NCI-H446 (cell line): ENCODE data around the gene EMP2.

Experiments
- DNase-seq, 2 experiments: peaks; one replicate each; lab custom pipeline; 2025; lab: John Stamatoyannopoulos, UW

EMP2 gene

GRCh38 chr16:10610499-10611184 is 30.2 kb upstream of the EMP2 start:
- DNase-seq = no peak

GRCh38 chr16:10609402-10609774 is 29.0 kb upstream of the EMP2 start:
- DNase-seq = no peak

DNA sequence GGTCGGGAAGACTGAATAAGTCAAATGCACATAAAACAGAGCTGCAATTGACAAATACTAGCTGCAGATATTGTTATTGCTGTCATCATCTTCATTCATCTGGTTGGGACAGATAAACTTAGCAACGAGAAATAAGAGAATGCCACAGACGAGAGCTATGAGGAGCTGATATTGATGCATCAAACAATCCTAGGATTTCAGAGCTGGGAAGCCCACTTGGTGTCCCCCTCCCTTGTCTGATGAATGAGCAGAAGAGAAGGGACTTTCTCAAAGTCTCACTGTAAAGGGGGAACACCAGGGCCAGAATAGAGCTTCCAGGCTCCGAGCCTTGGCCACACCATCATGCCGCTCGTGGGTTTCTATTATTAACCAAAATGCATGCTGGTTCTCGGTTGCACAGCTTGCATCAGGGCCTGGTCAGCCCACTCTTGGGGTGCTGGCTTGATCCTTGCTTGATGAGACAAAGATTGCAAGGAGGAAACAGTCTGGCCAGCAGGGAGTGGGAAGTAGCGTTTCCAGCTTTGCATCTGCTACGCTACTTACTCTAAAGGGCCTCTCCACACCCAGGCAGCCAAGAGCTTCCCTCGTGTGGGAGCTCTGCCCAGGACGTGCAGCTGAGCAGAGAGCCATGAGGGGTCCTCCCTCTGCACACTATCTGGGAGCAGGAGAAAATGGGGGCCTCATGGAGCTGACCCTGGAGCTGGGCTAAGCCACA is 28.4 kb upstream of the EMP2 start:
- no peak for DNase-seq

GRCh38 chr16:10607157-10607556 is 26.8 kb upstream of the EMP2 start:
- DNase-seq = no peak

- no peak for DNase-seq
These were observed 26.2 kb upstream of the EMP2 start for GRCh38 chr16:10606607-10607006.

DNA sequence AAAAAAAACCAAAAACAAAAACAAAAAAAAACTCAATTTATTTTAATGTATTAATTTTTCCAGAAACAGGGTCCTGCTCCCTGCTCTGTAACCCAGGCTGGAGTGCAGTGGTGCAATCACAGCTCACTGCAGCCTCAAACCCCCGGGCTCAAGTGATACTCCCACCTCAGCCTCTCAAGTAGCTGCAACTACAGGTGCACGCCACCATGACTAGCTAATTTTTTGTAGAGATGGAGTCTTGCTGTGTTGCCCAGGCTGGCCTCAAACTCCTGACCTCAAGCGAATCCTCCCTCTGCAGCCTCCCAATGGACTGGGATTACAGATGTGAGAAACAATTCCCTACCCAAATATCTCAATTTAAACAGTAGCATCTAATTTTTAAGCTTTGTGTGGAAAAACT is 25.2 kb upstream of the EMP2 start:
- no peak for DNase-seq

- no peak for DNase-seq
These were observed 21.3 kb upstream of the EMP2 start for GRCh38 chr16:10601444-10602408.

- DNase-seq = no peak
These were observed 20.5 kb upstream of the EMP2 start for GRCh38 chr16:10600782-10601443.

DNA sequence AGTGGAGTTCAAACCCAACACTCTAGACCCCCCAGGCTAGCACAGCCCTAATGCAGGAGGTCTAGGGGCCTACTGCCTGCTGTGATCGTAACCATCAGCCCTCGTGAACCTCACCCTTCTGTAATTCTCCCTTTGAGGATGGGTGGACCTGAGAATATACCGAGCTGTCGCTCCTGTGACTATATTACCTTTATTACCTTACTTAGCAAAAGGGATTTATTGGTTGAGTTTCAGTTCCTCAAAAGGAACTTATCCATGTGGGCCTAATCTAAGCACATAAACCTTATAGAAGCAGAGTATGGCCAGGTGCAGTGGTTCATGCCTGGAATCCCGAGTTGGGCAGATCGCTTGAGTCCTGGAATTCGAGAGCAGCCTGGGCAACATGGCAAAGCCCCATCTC is 19.2 kb upstream of the EMP2 start:
- DNase-seq = no peak

DNA sequence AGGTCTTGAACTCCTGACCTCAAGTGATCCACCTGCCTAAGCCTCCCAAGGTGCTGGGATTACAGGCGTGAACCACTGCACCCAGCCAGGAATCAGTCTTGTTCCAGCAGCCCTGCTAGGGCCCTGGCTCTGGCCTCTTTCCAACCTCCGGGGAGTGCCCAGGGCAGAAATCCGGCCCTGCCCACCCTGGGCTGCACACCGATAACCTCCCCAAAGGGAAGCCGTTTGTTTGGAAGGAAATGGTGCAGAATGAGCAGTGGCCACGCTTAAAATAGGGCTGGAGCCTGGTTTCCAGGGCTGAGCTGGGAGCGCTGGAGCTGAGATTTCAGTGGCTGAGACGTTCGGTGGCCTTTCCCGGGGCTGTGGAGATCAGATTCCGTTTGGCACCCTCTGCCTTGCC is 17.8 kb upstream of the EMP2 start:
- no peak for DNase-seq

DNA sequence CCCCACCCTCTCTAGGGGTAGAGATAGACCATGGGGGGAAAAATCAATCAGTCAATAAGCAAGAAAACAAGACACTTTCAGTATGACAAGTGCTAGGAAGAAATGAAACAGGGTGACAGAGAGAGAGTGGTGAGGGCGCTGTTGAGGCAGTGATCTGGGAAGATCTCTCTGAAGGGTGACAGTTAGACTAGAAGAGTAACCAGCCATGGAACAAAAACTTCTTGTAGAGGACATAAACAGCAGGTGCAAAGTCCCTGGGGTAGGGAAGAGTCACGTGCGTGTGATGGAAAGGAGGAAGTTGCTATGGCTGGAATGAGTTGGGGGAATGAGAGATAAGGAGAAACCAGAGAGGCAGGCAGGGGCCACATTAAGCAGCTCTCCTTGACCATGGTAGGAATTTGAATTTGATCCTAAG is 16.8 kb upstream of the EMP2 start:
- no peak for DNase-seq

GRCh38 chr16:10594312-10594950 is 14.0 kb upstream of the EMP2 start:
- no peak for DNase-seq

GRCh38 chr16:10592611-10593010 is 12.2 kb upstream of the EMP2 start:
- no peak for DNase-seq

DNA sequence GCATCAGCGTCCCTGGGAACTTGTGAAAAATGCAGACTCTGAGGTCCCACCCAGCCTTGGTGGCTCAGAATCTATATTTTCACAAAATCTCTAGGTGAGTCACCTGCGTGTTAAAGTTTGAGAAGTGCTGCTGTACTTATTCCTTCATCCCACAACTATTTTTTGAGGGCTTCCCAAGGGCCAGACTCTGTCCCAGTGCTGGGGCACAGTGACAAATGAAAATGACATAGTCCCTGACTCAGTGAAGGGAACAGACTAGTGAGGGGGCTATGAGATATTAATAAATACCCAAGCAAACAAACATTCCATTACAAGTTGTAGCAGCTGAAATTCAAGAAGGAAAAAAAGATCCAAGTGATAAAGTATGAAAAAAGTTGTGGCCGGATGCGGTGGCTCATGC is 9.9 kb upstream of the EMP2 start:
- no peak for DNase-seq

DNA sequence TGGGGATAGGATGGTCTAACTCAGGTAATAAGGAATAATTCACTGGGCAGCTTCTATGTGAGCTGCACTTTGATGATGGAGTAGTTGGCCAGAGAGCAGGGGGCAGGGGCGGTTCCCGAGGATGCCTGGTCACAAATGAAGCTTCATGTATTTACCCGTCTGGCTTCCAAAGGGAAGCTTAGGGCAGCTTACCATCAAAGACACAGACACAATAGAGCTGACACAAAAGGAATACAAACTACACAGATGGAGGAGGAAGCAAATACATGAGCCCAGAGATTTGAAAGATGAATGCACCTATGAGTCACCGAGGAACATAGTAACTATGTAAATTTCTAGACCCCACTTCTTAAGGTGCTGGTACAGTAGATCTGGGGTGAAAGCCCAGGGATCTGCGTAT is 8.7 kb upstream of the EMP2 start:
- DNase-seq = no peak

GRCh38 chr16:10587622-10588021 is 7.2 kb upstream of the EMP2 start:
- DNase-seq = no peak

DNA sequence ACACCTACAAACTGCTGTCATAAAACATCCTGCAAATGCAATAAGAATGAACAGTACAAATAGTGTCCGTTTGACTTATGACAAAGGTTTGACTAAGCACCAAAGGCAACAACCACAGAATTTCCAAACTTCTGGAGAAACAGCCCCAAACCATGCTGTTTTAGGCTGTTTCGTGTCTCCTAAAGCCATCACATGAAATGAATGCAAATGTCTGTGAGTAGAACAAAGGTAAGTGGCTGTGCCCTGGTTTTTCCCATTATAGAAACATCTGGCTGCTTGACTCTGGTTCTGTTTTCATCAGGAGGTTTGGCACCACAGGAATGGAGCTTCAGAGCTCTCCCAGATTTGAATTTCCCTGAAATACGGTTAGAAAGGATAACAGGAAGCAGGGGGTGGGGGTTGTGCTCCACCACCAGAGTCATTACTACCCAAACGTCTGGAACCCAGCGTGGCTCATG is 4.6 kb upstream of the EMP2 start:
- DNase-seq = no peak

GRCh38 chr16:10583269-10583668 is 2.9 kb upstream of the EMP2 start:
- no peak for DNase-seq

GRCh38 chr16:10581507-10581906 is 1.1 kb upstream of the EMP2 start:
- DNase-seq = no peak

- no peak for DNase-seq
These were observed 467 bp upstream of the EMP2 start for GRCh38 chr16:10580883-10581247.

DNA sequence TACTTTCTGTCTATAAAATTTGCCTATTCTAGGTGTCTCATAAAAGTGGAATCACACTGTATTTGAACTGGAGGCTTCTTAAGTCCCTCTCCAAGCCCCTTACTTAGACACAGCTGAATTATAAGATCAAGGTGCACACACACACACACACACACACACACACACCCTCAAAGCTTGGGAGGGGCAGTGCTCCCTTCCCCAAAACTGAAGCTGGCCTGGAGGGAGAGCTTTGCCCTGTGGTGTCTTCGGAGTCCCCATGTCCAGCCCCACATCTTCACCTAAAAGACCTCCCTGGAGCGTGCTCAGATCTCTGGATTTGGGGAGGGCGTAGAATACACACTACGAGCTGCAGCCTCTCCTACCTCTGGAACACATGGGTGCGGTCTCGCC is 828 bp downstream of the EMP2 start:
- no peak for DNase-seq
